GM19455 (cell line): ENCODE data around the gene CAPN6.

ENCODE experiments used
- ATAC-seq: cut with Tn5 transposase; IDR thresholded peaks from one replicate; pipeline ENCODE4 v1.9.1; 2021; ENCODE audit not compliant: unreplicated experiment

CAPN6 gene, protein sequence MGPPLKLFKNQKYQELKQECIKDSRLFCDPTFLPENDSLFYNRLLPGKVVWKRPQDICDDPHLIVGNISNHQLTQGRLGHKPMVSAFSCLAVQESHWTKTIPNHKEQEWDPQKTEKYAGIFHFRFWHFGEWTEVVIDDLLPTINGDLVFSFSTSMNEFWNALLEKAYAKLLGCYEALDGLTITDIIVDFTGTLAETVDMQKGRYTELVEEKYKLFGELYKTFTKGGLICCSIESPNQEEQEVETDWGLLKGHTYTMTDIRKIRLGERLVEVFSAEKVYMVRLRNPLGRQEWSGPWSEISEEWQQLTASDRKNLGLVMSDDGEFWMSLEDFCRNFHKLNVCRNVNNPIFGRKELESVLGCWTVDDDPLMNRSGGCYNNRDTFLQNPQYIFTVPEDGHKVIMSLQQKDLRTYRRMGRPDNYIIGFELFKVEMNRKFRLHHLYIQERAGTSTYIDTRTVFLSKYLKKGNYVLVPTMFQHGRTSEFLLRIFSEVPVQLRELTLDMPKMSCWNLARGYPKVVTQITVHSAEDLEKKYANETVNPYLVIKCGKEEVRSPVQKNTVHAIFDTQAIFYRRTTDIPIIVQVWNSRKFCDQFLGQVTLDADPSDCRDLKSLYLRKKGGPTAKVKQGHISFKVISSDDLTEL

DNA sequence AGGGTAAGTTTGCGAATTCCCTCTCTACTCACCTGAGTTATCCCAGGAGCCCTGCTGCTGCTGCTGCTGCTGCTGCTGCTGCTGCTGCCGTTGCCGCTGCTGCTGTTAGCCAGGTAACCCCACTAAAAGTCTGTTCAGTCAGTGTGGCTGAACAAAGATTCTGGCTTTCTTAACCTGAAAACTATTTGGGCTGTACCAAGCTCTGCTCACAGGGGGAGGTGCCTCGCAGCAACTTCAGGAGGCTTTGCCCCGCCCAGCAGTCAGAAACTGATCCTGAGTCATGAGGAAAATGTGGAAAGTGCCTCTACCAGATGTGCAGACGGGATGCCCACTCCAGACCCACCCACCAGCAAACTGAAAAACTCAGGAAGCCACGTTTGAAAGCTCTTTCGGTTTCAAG is at the start of gene CAPN6:
Gene CAPN6, minus strand, starts transcription at position 145 of the 400 bp plus-strand sequence. CDS start 6,547 bp downstream, outside the sequence.
- no peak for ATAC-seq

DNA sequence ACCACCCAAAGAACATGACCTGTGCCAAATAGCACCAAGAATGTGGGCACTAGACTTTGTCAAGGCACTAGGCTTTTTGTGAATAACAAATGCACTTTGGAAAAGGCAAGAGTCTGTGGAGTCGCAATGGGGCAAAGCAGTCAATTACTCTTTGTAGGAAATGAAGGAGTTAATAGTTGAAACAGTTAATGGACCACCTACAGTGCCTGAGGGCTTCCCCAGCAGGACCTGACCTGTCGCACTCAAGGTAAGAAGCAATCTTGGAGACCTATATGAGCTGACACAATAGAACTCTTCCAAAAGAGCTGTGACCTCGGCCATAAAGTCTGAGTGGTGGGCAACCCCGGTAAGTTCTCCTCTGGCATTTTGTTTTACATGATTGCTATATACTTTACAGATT is 49.2 kb upstream of the CAPN6 start:
- no peak for ATAC-seq

DNA sequence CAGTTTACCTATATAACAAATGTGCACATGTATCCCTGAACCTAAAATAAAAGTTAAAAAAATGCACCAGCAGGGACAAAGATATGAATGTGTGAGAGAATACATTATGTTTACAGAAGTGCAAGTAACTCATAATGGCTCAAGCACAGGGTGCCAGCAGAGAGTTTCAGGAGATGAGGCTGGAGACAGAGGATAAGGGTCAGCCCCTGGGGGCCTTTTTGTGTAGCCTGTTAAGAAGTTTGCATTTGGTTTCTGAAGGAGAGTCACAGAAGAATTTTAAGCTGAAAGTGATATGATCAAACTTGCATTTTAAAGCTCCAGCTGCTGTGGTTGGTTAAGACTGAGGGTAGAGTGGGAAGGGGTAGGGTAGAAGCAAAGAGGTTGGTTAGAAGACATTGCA is 48.6 kb upstream of the CAPN6 start:
- ATAC-seq = no peak

DNA sequence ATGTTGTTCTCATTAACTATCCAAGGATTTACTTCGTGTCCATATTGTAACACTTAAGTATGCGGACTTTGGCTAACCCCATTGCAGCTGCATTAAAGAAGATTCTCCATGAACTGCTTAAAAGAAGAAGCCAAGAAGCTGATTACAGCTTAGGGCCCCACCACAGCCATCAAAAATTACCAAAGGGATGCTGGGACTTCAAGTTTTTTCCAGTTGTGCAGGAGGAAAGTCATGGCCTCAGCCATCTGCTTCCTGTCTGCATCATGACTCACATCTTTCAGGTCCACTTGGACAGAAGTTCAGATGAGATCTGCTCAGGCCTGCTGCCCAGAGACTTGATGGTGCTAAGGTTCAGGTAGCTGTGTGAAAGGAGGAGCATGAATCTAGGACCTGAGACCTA is 38.8 kb upstream of the CAPN6 start:
- no peak for ATAC-seq

DNA sequence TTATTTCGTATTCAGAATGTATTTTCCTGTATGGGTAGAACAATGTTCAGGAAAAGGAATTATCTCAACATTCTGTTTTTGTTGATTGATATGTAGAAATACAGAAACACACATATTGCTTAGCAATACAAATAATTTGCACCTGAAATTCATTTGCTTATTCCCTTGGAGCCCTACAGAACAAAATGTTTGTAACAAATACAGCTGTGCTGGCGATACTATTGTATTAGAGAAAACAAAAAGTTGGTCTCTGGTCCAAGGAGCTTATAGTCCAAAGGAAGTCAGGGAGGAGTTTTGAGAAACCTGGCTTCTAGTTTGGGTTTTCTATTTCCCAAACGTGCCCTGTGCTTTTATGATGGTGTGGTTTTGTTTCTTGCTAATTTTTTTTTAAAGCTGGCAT is 37.8 kb upstream of the CAPN6 start:
- ATAC-seq = no peak

DNA sequence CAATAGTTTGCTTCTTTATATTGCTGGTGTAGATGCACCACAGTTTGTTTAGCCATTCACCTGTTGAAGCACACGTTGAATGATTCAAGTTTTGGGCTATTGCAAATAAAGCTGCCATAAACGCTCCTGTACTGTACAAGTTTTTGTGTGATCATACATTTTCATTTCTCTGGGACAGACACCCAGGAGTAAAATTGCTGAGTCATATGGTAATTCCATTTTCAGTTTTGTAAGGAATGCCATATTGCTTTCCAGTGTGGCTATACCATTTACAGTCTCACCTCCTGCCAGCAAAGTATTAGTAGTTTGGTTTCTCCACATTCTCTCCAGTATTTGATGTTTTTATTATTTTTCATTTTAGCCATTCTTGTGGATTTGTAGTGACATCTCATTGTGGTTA is 32.0 kb upstream of the CAPN6 start:
- no peak for ATAC-seq

DNA sequence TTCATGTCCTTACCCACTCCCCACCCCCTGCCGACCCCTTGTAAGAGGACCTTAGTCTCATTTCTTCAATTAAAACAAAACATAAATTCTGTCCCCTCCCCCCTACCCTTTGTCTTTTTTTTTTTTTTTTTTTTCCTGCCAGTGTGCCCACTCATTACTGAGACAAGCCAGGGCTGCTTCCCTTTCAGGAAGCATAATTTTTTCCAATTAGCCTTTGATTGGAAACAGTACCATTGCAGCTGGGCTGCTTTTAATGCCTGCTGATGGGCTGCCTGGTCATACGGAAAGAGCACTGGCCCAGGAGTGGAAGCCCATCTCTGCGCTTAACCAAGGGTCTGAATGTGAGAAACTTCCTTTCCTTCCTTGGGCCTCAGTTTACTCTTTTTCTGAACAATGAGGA is 18.6 kb upstream of the CAPN6 start:
- ATAC-seq = no peak

DNA sequence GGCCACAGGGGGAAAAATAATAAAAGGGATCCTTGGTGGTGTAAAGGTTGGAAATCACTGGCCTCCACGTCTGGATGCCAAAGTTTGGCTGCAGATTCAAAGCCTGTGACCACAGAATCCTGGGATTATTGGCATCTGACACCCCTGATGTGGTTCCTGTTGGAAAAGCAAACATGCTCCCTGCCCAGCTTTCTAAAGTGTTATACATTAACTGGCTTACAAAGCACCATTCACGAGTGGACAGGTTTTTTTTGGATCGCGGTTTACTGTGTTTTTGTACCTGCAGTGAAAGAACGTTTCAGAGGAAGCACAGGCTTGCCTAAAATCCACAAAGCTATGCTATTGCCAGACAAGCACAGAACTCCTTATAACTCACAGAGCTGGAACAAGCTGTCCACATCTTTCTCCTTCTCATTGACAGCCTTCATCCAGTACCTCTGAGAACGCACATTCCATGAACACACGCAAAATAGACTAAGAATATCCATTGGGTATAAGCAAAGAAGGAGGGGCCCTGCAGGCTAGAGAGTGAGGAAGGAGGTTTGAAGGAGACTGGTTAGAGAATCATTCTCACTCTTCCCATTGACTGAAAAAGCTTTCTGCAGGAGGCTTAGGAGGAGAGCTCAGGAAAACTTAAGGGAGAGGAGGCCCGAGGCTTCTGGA is 14.5 kb upstream of the CAPN6 start:
- ATAC-seq = no peak

DNA sequence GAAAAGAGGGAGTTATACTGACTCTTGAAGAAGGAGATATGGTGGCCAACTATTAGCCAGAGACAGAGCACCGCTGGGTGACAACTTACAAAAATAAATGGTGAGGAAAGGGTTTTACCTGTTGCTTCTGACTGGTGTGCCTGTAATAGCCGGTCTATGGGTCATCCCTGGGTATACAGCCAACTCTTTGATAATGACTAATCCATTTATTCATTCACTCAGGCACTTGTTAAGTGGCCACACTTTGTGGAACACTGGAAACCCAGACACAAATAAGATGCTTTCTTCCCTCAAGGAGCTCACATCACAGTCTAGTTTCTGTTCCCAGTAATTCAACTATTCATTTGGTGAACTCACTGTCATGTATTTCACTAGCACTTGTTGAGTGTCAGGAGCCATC is 13.2 kb upstream of the CAPN6 start:
- ATAC-seq = no peak

DNA sequence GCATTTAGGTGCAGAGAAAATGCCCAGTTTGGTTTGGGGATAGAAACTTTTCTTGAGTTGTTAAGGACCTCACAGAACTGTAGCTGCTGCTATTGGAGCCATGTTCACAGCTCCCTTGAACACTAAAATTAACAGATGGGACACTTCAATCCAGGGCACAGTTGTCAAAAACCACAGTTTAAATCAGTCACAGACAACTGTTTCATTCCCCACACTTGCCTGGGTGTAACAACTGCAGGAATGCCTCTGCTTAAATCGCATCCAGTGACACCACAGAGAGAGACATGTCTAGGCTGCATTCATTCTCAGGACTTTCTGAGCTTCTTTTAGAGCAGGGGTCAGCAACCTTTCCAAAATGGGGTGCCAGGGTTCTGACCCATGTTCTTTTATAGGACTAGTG is 12.7 kb upstream of the CAPN6 start:
- ATAC-seq = no peak

DNA sequence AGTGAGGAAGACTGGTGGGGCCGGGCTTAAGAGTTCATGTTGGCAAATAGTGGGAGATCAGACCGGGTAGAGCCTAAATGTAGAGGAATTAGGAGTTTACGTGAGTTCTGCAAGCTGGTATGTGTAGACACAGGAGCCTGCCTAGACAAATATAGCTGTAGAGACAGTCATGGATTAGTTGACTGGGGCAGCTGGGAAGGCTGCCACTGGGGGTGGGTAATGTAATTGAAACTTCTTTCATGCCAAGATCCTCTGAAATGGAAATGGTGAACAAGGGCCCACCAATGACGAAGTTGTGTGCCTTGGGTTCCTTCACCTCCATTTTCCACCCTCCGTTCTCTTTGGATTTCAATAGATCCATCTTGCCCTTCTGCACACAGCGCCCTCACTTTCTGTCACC is 11.9 kb upstream of the CAPN6 start:
- no peak for ATAC-seq

DNA sequence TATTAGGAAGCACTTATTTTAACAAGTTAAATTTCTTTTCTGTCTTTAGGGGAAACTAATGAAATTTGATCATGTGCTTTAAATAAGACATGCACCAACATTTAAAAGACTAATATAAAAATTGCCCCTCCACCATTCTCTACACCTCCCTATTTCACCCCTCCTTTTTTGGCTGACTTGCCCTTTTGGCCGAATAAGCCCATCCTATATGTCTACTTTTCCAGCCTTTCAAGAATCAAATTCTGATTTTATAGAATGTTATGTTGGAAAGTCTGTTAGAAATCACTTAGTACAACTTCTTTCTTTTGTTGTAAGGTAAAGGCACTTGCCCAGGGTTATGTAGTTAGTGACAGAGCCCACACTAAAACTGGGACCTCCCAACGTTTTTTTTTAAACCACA is 1.8 kb downstream of the CAPN6 start:
- no peak for ATAC-seq

DNA sequence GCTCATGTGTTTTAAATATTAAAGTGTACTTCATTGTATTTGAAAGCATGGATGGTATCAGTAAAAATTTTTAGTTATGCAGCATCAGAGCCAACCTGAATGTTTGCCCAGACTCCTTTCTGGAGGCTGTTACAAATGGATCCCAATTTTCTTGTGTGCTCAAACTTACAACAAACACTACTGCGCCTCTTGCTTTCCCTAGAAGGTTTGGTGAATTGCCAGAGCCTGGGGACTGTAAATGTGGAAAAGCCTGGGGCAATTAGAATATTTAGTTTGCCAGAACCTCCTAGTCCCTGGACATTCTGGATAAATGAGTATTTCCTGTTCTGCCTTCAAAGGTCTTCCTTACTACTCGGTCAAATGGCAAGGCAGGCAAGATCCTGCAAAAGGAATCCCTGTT is 4.8 kb downstream of the CAPN6 start:
- no peak for ATAC-seq

DNA sequence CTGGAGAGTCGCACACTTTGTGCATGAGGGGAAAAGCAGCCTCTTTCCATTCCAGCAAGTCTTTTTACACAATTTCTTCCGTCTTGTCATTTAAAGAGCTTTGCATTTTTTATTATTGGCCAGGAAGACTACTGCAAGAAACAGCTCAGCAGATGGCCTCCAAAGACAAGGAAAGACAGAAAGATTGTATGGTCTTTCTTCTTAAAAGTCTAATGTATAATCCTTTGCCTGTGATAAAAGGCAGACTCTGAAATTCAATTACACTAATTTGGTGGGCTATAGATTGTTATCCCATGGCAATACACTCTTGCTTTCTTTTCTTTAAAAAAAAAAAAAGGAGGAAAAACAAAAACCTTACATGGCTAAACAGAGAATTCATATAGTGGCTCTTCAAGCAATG is 5.9 kb downstream of the CAPN6 start:
- no peak for ATAC-seq

DNA sequence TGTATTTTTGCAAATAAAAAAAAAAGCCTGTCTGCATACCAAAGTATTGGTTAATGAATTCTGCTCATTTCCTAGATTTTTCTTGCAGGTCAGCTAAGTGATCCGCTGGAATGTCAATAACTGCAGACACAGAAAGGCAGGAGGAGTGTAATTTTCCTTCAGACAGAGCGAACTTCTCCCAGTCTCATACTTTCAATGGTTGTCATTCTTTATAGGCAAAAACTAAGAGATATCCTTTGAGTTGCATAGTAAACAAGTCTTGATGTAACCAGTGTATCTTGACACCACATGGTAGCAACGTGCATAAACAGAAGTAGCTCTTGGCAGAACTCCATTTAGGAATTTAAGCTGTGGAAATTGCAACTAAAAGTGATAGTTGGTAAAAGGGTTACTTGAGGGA is 8.2 kb downstream of the CAPN6 start:
- ATAC-seq = no peak

DNA sequence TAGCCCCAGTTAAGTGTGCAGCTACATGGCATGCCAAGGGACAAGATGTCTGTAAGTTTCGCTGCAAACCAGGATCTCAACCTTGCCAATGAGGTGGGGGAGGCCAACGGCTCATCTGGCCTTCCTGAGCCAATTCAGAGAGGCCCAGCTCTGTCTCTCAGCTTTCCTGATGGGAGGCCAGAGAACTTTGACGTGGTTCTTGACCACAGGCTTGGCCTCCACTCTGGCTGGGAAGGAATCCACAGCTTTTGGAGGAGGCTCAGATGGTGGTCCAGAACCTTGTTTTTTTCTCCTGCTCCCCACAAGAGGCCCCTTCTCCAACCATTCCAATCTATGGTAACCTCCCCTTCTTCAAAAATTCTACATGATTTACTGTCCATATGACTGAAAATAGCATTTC is 9.8 kb downstream of the CAPN6 start:
- ATAC-seq = no peak

DNA sequence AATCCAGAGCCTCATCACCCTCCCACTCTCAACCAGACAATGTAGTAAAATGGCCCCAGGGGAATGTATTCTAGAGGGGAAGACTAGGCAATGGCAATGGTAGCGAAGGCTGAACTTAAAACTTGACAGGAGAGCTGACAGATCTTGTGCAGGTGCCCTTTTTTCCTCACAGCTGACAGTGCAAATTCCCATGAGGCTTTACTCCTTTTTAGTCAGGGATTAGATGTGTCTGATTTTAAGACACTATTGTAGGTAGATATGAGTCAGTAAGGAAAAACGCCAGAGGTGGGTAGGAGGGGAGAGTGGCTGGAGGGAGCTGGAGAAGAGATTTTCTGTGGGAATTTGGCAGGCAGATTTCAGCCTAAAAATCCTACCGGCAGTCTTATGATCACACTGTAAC is 10.7 kb downstream of the CAPN6 start:
- ATAC-seq = no peak

DNA sequence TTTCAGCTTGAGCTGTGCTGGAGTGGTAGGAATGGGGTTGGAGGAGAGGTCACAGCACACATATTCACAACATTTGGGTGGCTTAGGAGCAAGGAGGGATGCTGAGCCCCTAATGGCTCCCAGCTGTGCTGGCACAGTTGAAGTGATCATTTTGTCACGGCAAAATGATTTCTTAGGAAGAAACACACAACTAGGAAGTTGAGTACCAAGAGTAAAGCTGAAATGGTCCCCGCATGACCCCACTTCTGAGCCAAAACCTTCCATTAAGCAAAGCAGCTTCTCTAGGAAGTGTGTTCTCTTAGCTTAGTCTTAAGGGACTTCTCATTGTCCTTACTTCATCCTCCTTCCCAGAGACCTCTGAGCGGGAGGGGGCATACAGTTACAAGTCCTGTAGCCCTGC is 12.6 kb downstream of the CAPN6 start:
- ATAC-seq = no peak

DNA sequence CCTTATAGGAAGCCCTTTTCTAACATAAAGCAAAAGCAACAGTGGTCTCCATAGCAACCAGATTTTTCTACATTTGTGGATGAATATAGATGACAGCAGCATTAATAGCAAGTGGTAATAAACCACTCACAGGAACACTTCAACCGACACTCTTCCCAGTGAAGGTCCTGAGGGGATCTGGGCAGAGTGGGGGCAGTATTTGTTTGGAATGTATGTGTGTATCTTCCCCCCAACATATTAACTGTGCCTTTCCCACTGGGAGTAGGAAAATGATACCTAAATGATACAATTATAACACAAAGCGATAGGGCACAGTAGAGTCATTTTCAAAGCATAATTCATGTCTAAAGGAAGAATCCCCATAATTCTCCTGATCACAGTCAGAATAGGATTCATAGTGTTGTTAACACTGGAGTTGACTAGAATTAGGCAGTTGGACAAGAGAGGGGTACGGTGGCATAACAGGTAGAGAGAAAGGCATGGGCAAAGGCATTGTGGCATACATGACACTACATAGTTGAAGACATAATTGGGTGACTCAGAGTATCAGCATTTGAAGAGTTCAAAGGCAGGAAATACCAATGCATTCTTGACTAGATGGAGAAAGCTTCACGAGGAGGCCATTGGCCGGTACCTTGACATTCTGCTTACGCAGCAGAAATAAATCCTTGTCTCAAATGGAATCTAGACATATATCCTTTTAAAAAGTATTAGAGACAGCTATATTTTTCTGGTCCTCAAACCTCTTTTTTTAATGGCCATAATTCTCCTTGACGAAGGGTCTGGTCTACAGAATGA is 15.2 kb downstream of the CAPN6 start:
- ATAC-seq = no peak

DNA sequence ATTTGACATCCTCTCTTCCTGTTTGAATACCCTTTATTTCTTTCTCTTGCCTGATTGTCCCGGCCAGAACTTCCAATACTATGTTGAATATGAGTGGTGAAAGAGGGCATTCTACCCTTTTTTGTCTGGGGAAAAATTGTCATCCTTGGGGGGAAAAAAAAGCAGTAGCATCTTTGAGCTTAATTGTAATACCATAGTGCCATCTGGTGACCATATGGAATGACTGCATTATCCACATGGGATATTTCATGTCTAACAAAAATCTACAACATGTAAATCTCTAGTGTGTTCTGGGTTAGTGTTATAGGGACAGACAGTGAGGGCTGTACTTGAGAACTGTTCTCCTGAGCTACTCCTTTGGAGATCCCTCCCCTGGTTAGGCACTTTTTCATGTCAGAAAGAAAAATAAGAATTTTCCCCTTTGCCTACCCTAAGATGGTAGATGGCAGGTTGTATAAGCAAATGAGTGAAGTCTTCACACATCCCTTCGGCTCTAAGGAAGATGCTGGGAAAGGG is 26.0 kb downstream of the CAPN6 start:
- ATAC-seq = no peak

DNA sequence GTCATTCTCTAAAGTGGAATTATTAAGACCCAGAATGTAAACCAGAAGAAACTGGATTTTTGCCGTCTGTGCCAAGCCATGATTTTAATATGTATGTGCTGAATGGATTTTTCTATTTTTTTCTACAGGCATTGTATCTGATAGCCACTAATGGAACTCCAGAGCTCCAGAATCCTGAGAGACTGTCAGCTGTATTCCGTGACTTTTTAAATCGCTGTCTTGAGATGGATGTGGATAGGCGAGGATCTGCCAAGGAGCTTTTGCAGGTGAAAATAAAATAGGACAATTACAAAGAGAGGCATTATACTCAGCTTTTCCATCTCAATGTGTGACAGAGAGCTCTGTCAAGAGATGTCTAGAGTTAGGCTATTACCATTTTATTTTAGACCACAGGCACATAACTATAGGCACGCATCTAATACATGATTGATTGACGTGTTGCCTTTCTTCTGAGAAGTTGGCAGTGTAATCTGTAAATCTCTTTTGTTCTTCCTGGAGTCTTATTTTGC is 53.9 kb downstream of the CAPN6 start:
- no peak for ATAC-seq
